Gastroesophageal sphincter (tissue), 4 donors: ENCODE measurements around the gene GUCY1A2. TPM values are rescaled to one million over a fixed set of nuclear protein-coding genes. Genes with fewer than 3 reads are reported as not detected.
"Not testable (repeated sequence)": the region's sequence is repeated elsewhere in the genome, so short reads cannot be mapped to it uniquely, and the experiment has no call there.

Experiments
- ATAC-seq: fragments of 150-250 bp; one replicate; pipeline ENCODE4 v1.9.1; 2016; ENCODE audit warnings: mild to moderate bottlenecking, moderate library complexity
- H3K27ac ChIP-seq, 4 donors: fragments of 200-600 bp; sonication (generic) in 3 of 4; 1 replicate in 3 of 4; 2 replicates in 1 of 4; pipeline ENCODE4 v1.5.1; 2016 to 2019
- H3K27me3 ChIP-seq: fragments of 200-600 bp; sonication (generic); one replicate; pipeline ENCODE4 v1.5.1; 2019
- H3K36me3 ChIP-seq, 2 donors: fragments of 200-600 bp; sonication (generic); one replicate each; pipeline ENCODE4 v1.5.1; 2019; ENCODE audit warnings: control low read depth in 1 of 2
- H3K4me1 ChIP-seq, 3 donors: fragments of 200-600 bp; sonication (generic); 1 replicate in 2 of 3; 2 replicates in 1 of 3; pipeline ENCODE4 v1.5.1; 2016 to 2019; ENCODE audit warnings: control low read depth in 2 of 3
- H3K4me3 ChIP-seq, 2 donors: fragments of 200-600 bp; sonication (generic); one replicate each; pipeline ENCODE4 v1.5.1; 2019; ENCODE audit warnings: mild to moderate bottlenecking in 1 of 2, moderate library complexity in 1 of 2
- H3K9me3 ChIP-seq, 3 donors: fragments of 200-600 bp; sonication (generic); one replicate each; pipeline ENCODE4 v1.5.1; 2017 to 2019; ENCODE audit warnings: control low read depth in 2 of 3
- EP300 ChIP-seq: sonication (generic); formaldehyde crosslinking; IDR thresholded peaks from one replicate; pipeline ENCODE4 v1.6.1; 2017; ENCODE audit warnings: antibody characterized with exemption, mild to moderate bottlenecking
- POLR2A ChIP-seq, 2 donors: fragments of 450-650 bp; IDR thresholded peaks; one replicate each; pipeline ENCODE4 v1.6.1; 2017; ENCODE audit warnings: antibody characterized with exemption in 2 of 2, mild to moderate bottlenecking in 2 of 2, moderate library complexity in 1 of 2
- POLR2AphosphoS5 ChIP-seq: sonication (generic); formaldehyde crosslinking; IDR thresholded peaks from one replicate; pipeline ENCODE4 v1.6.1; 2017; ENCODE audit warnings: antibody characterized with exemption
- WGBS, 2 donors: methylation state at CpG; one replicate each; pipeline ENCODE4 v1.1.5; 2018; ENCODE audit warnings: low coverage in 1 of 2; 5-methylcytosine and 5-hydroxymethylcytosine counted together
- total RNA-seq, 4 donors: library from RNA; depleted of rRNA; stranded (reverse); fragments of >200 nt; gene quantifications; one replicate each; pipeline ENCODE4 v1.1.0, GENCODE V29; 2016
- TF ChIP-seq, protein P1 (sequence below), 4 experiments: fragments of 200-600 bp in 2 of 4; fragments of 450-650 bp in 2 of 4; sonication (generic) in 1 of 4; IDR thresholded peaks; one replicate each; pipeline ENCODE4 v1.5.1; 2017 to 2019; ENCODE audit warnings: antibody characterized with exemption in 4 of 4, mild to moderate bottlenecking in 2 of 4, moderate library complexity in 2 of 4

Gene GUCY1A2
- total RNA-seq, 4 donors from 2014 or later: 1.5 to 10.3 (median 3.7) TPM

DNA sequence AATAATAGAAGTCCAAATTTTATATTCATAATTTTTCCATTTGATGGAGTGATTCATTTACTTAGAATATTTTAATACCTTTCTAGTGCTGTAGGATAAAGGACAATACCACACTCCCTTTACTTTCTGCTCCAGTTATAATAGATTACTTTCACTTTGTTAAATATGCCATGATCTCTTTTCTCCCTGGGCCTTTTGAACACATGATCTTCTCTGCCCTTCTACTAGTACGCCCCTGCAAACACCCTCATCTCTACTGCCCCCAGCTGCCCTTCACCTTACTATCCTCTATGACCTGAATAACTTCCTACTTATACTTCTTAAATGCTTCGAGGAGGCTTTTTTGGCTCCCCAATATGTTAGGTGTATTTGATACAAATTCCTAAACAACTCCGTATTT is 177.3 kb downstream of the GUCY1A2 start:
- no peak for ATAC-seq
- H3K27ac ChIP-seq: no peak overlapping the region

DNA sequence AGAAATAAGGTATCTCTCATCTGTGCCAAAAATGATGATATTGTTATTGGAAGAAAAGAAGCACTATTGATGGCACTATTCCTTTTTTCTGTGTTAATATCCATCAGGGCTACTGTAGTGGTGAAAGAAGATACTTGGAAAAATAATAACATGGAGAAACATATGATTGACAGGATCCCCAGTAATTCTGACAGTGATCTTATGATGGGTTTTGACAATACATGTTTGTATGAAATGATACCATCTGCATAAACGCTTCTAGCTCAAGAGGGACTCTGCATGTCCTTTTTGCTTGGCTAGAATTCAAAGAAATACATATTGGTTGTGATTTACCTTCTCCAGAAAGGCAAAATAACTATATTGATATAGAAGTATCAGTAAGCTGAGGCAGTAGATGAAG is 178.1 kb downstream of the GUCY1A2 start:
- TF ChIP-seq POLR2A (IDR thresholded peaks at IDR 0.05) (no peak), POLR2AphosphoS5 (no peak)
- Histone ChIP-seq H3K4me3 (no peak overlapping the region), H3K27me3 (no peaks in the 10 kb centered on the region), H3K27ac (no peak overlapping the region), H3K4me1 (no peaks in the 10 kb centered on the region), H3K9me3 (no peaks in the 10 kb centered on the region), H3K36me3 (no peaks in the 10 kb centered on the region)
- no peak for ATAC-seq
- WGBS, 2 donors: 75 to 92% methylated on average over 1 of the region's 1 CpG

More for the DNA sequence above, 177.3 kb downstream of the GUCY1A2 start:
- Histone ChIP-seq H3K36me3 (no peaks in the 10 kb centered on the region), H3K27me3 (no peaks in the 10 kb centered on the region), H3K4me1 (no peaks in the 10 kb centered on the region), H3K9me3 (no peaks in the 10 kb centered on the region), H3K4me3 (no peak overlapping the region)
- 42 to 50% methylated on average over 3 of the region's 3 CpGs for WGBS, 2 donors
- TF ChIP-seq POLR2A (IDR thresholded peaks at IDR 0.05) (no peak), POLR2AphosphoS5 (no peak), EP300 (no peak)
- TF ChIP-seq, protein P1, sequence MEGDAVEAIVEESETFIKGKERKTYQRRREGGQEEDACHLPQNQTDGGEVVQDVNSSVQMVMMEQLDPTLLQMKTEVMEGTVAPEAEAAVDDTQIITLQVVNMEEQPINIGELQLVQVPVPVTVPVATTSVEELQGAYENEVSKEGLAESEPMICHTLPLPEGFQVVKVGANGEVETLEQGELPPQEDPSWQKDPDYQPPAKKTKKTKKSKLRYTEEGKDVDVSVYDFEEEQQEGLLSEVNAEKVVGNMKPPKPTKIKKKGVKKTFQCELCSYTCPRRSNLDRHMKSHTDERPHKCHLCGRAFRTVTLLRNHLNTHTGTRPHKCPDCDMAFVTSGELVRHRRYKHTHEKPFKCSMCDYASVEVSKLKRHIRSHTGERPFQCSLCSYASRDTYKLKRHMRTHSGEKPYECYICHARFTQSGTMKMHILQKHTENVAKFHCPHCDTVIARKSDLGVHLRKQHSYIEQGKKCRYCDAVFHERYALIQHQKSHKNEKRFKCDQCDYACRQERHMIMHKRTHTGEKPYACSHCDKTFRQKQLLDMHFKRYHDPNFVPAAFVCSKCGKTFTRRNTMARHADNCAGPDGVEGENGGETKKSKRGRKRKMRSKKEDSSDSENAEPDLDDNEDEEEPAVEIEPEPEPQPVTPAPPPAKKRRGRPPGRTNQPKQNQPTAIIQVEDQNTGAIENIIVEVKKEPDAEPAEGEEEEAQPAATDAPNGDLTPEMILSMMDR (IDR thresholded peaks at IDR 0.05): no peak

DNA sequence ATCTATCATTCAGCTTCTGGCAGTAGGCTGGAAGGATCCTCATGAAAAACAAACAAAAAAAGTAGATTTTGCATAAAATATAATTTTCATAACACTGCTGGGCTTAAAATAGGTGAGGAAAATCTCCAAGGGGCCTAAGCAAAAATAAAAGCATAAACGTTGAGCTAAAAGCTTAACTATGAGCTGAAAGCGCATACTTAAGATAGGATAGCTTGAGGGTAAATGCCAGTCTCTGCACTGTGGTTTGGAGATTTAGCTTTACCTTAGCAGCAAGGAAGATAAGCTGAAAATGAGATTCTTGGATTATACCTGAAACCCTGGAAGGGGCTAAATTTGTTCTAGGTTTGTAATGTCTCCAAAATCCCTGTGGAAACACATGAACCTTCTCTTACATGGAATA is 183.7 kb downstream of the GUCY1A2 start:
- Histone ChIP-seq H3K27me3 (no peaks in the 10 kb centered on the region), H3K4me1 (no peaks in the 10 kb centered on the region), H3K4me3 (no peak overlapping the region), H3K27ac (no peak overlapping the region), H3K36me3 (no peaks in the 10 kb centered on the region), H3K9me3 (no peaks in the 10 kb centered on the region)
- ATAC-seq: no peak
- TF ChIP-seq, protein P1 (IDR thresholded peaks at IDR 0.05): no peak
- TF ChIP-seq POLR2A (IDR thresholded peaks at IDR 0.05) (no peak), POLR2AphosphoS5 (no peak), EP300 (no peak)
- 62 to 83% methylated on average over 2 of the region's 2 CpGs for WGBS, 2 donors

DNA sequence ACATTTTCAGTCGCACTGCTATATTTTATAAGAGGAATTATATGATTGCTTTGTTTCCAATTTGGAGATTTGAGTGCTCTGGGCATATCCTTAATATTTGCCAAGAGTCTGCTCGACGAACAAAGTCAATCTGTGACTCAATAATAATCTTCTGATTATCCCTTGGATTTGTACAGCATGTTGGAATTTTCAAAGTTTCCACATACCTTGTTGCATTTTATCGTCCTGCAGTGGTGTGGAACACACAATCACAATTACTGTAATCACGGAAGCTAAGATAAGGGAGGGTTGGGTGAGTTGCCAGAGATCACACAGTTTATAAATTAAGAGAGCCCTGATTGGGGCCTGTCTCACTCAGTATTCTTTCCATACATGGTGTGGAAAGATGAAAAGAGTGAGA is 189.3 kb downstream of the GUCY1A2 start:
- H3K9me3 ChIP-seq: no peaks in the 10 kb centered on the region
- H3K27me3 ChIP-seq: no peaks in the 10 kb centered on the region
- no peaks in the 10 kb centered on the region for H3K36me3 ChIP-seq
- H3K4me3 ChIP-seq: no peak overlapping the region
- TF ChIP-seq POLR2A (IDR thresholded peaks at IDR 0.05): no peak
- no peak for TF ChIP-seq POLR2AphosphoS5
- TF ChIP-seq, protein P1 (IDR thresholded peaks at IDR 0.05): no peak
- no peak for TF ChIP-seq EP300
- no peaks in the 10 kb centered on the region for H3K4me1 ChIP-seq
- 56 to 58% methylated on average over 4 to 5 of the region's 5 CpGs for WGBS, 2 donors
- no peak overlapping the region for H3K27ac ChIP-seq
- no peak for ATAC-seq

DNA sequence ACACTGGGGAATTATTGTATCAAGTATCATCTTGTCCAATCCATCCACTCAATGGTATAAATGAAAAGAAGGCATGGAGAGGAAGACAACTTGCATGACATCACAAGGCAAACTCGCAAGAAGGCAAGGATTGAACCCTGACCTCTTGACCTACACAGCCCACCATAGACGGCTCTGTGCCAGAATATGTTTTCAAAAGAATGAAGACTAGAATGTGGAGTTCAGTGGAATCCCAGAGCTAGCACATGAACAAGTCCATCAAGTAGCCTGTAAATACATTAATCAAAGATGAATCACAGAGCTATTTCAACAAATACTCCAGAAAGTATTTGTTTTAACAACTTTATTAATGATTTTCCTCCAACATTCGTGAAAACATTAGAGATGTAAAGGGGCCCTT is 189.7 kb downstream of the GUCY1A2 start:
- Histone ChIP-seq H3K27me3 (no peaks in the 10 kb centered on the region), H3K27ac (no peak overlapping the region), H3K36me3 (no peaks in the 10 kb centered on the region), H3K4me1 (no peaks in the 10 kb centered on the region), H3K4me3 (no peak overlapping the region), H3K9me3 (no peaks in the 10 kb centered on the region)
- no peak for ATAC-seq
- WGBS, 2 donors: 26 to 33% methylated on average over 3 of the region's 3 CpGs
- TF ChIP-seq, protein P1 (IDR thresholded peaks at IDR 0.05): no peak

DNA sequence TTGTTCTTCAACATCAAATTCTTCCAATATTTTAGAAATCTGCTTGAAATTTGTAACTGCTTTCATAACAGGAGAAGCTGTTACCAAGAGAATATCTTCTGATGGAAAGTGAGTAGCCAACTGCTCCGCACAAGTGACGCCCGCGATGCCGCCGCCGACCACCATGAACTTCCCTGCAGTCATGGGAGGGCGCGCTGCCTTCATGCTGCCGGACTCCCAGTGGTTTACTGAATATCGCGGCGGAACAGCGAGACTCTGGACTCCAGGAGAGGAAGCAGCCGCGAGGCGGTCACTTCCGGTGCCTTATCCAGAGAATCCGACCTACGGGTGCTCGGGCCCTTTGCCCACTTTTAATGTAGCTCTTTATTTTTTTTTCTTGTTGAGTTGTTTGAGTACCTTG is 190.6 kb downstream of the GUCY1A2 start:
- no peak for ATAC-seq
- TF ChIP-seq EP300 (no peak), POLR2A (IDR thresholded peaks at IDR 0.05) (no peak), POLR2AphosphoS5 (no peak)
- TF ChIP-seq, protein P1 (IDR thresholded peaks at IDR 0.05): no peak
- H3K36me3 ChIP-seq: no peaks in the 10 kb centered on the region
- H3K27ac ChIP-seq: no peak overlapping the region
- H3K27me3 ChIP-seq: no peaks in the 10 kb centered on the region
- no peak overlapping the region for H3K4me3 ChIP-seq
- no peaks in the 10 kb centered on the region for H3K9me3 ChIP-seq
- WGBS, 2 donors: 79 to 96% methylated on average over 4 to 15 of the region's 21 CpGs
- H3K4me1 ChIP-seq: no peaks in the 10 kb centered on the region

DNA sequence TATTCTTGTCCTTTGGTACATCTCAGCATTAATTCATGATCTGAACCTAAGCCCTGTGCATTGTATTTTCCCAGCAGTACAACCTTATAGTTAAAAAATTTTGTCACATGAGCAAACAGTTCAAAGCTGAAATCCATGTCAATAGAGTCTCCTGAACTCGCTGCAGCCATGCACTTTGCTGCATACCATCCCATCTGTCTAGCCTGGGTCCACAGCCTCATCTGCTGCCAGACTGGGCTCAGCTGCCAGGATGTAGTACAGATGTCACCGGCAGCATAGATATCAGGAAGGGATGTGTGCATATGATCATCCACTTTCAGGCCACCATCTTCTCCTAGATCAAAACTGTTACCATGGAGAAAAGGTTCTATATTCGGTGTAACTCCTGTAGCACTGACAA is 191.7 kb downstream of the GUCY1A2 start:
- H3K36me3 ChIP-seq, H3K9me3 ChIP-seq, H3K4me3 ChIP-seq, H3K27me3 ChIP-seq, H3K27ac ChIP-seq, ATAC-seq, H3K4me1 ChIP-seq: not testable (repeated sequence)
- 96 to 100% methylated on average over 2 to 3 of the region's 3 CpGs for WGBS, 2 donors
